NCI-H526 (cell line): ENCODE measurements around the gene DRD4.

ENCODE experiments used
- DNase-seq, 2 experiments: peaks; one replicate each; lab custom pipeline; 2025; lab: John Stamatoyannopoulos, UW

The DRD4 gene

DNA sequence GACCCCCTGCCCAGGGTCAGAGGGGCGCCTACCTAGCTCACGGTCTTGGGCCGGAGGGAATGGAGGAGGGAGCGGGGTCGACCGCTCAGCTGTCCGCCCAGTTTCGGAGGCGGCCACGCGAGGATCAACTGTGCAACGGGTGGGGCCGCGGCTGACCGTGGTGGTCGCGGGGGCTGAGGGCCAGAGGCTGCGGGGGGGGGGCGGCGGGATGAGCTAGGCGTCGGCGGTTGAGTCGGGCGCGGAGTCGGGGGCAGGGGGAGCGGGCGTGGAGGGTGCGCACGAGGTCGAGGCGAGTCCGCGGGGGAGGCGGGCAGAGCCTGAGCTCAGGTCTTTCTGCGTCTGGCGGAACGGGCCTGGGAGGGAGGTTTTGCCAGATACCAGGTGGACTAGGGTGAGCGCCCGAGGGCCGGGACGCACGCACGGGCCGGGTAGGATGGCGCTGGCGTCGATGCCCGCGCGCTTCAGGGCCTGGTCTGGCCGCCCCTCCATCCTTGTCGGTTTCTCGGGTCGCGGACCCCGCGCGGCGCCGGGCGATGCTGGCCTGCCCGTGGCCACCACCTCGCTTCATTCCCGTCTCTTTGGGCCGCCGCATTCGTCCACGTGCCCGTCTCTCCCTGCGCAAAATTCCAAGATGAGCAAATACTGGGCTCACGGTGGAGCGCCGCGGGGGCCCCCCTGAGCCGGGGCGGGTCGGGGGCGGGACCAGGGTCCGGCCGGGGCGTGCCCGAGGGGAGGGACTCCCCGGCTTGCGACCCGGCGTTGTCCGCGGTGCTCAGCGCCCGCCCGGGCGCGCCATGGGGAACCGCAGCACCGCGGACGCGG lies at the start of gene DRD4:
Gene DRD4 (plus strand): TSS at position 759 of the 822 bp plus-strand sequence. CDS start 36 bp downstream, at position 795.
- DNase-seq, result no peak

DNA sequence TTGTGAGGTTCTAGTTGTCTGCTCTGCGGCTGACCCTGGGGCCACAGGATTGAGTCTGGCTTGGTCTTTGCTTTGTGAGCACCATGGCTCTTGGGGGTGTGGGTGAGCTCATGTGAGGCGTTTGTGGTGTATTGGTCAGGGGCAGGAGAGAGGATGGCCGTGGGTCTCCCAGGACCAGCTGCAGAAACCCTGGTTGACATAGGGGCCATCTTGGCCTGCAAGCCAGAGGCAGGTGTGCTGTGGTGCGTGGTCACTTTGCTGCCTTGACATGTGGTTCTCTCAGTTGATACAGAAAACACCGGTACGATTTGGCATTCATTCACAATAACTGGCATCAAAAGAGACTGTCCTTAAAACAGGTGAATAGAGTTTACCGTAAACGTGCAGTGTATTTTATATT lies 49.5 kb upstream of the DRD4 start:
- DNase-seq, result no peak

DNA sequence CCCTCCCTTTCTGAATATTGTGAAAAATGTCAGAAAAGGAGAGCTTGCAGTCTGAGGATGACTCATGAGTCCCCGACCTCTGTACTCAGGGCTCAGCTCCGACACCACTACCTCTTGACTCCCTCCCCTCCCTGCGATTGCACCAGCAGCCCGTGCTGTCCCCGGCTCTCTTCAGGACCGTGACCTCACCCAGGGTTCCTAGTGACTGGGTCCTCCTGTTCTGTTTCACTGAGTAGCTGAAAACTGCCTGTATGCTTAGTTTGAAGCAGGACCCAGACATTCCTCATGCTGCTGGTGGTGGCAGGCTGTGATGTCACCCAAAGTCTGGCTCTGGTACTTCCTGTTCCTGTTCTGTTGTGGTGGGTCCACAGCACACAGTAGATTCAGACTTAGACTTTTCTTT lies 49.1 kb upstream of the DRD4 start:
- DNase-seq, result no peak

DNA sequence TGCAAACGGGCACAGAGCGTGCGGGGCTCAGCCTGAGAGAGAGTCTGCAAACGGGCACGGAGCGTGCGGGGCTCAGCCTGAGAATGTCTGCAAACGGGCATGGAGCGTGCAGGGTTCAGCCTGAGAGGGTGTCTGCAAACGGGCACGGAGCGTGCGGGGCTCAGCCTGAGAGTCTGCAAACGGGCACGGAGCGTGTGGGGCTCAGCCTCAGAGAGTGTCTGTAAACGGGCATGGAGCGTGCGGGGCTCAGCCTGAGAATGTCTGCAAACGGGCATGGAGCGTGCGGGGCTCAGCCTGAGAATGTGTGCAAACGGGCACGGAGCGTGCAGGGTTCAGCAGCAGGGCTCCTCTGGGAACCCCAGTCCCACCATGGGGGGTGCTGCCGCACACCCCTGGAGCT lies 47.3 kb upstream of the DRD4 start:
- DNase-seq, result no peak

DNA sequence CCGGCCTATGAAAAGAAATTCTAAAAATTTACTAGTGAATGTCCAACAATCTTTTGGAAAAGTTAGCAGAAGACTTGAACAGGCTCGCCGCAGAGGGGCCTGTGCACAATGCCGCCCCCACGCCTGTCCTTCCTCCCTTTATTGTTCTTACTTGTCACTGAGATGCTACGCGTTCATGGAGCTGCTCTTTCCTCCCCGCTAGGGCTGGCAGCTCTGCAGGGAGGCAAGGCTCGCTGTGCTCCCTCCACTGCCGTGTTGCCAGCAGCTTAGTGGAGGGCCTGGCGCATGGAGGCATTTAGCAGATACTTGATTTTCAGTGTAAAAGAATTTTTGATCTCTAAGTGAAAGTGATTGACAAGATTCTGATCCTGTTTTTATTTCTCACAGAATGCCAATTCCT lies 46.1 kb upstream of the DRD4 start:
- DNase-seq, result no peak

DNA sequence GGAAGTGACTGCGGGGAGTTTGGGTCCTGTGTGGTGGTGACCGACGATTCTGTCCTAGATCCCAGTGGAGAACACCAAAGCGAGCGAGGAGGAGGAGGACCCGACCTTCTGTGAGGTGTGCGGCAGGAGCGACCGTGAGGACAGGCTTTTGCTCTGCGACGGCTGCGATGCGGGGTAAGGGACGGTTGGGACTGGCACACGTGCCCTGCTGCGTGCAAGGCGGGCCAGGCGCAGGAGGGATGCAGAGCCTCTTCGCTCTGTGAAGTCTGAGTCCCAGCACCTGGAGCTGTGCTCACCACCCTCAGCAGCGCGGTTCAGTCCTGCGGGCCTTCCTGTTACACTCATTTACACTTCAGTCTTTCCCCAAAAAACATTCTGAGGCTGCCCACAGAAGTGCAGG lies 44.6 kb upstream of the DRD4 start:
- DNase-seq, result no peak

DNA sequence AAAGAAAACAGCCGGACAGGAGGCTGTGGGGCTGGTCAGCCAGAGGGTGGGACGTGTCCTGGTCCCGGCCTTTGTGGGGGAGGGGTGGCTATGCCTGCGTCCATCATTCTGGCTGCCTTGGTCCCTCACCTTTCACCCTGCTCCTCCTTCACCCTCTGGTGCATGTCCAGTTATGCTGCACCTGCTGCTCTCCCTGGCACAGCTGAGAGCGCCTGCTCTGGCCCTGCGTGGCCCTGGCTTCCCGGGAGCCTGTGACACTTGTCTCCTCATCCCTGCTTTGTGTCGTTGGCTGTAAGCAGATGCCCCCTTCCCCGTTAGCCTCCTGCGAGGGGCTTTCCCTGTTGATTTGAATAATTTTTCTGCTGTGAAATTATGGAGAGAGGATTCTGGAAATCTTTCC lies 44.2 kb upstream of the DRD4 start:
- no peak for DNase-seq

DNA sequence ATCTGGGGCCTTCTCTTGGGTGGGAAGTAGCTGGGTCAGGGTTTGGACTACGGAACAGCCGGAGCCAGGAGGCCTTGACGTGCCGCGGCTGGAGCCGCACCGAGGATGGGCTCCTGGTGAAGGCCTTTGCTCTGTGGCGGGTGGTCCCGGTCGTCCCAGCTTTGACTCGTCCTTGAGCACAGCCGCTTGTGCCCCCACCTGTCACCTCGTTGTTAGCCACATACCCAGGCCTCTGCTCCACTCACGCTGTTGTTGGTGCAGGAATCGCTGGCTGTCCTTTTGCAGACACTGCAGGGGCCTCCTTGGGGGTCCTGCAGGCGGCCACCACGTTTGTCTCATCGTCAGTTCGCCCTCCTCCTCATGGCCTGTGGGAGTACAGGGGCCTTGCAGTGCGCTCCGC lies 43.7 kb upstream of the DRD4 start:
- DNase-seq, result no peak

DNA sequence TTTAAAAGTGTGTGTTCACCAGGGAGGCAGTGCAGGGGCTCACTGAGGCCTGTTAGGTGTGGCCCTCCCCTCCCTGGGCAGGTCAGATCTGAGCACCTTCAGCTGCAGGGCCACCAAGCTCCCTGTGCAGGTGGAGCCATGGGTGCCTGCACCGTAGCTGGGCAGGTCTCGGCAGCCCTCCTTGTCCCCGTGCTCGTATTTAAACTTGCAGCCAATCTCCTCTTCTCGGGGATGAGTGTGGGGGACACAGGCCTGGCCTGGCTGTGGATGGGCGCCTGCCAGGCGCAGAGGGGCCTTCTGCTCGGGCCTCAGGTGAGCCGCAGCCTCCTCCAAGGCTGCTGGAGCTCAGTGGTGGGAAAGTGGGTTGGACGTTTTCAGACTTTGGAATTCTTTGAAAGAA lies 41.7 kb upstream of the DRD4 start:
- DNase-seq, result no peak

DNA sequence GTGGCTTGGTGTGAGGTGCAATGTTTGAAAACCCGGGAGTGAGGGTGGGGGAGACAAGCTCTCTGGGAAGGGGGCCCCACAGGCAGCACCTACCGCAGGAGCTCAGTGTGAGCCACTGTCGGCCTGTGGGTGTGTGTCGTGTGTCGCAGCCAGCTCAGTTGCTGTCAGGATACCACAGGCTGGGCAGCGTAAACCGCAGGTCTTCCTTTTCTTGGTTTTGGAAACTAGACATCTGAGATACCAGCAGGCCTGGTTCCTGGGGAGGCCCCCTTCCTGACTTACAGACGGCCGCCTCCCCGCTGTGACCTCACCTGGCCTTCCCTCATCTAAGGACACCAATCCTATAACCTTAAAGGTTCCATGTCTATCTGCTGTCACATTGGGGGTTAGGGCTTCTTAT lies 40.7 kb upstream of the DRD4 start:
- no peak for DNase-seq

DNA sequence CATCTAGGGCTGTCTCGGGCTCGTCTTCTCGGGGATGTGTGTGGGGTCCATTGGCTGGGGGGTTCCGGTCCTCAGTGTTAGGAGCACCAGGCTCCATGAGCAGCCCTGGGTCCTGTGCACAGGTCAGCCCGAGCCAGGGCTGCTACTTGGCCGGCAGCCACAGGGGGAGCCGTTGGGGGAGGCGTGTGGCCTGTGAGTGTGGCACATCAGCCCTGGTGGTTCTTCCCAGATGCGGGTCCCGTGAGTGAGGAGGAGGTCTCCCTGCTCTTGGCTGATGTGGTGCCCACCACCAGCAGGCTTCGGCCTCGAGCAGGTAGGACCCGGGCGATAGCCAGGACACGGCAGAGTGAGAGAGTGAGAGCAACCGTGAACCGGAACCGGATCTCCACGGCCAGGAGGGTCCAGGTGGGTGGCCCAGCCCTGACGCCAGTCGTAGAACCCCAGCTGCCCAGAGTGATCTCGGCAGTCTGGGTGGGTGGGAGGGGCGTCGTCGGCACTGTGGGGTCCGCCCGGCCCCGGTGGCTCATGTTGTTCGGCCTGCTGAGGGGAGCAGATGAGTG lies 39.8 kb upstream of the DRD4 start:
- DNase-seq, result no peak

DNA sequence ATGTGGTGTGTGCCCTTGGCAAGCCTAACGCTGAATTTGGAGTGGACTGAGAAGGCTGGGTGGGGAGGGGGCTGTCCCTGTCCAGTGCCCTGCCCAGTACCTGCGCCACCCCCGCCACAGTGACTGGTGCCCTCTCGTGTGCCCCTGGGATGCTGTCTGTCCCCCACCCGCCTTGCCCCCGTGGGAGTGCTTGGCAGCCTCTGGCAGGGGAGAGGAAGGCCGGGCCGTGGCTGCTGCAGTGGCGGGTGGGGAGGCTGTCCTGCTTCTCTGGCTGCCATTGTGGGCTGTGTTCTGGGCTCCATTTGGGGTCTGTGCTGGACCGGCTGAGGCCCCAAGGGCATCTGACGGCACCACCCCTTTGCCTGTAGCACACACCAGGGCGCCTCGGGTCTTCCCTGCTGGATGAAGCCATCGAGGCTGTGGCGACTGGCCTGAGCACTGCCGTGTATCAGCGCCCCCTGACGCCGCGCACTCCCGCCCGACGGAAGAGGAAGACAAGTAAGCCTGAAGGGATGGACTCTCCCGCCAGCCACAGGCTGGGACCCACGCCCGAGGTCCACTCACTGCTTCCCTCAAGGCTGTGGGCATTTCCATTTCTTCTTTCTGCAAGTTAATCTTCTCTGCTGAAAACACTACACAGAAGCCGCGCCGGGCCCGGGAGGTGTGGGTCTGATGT lies 38.9 kb upstream of the DRD4 start:
- no peak for DNase-seq

DNA sequence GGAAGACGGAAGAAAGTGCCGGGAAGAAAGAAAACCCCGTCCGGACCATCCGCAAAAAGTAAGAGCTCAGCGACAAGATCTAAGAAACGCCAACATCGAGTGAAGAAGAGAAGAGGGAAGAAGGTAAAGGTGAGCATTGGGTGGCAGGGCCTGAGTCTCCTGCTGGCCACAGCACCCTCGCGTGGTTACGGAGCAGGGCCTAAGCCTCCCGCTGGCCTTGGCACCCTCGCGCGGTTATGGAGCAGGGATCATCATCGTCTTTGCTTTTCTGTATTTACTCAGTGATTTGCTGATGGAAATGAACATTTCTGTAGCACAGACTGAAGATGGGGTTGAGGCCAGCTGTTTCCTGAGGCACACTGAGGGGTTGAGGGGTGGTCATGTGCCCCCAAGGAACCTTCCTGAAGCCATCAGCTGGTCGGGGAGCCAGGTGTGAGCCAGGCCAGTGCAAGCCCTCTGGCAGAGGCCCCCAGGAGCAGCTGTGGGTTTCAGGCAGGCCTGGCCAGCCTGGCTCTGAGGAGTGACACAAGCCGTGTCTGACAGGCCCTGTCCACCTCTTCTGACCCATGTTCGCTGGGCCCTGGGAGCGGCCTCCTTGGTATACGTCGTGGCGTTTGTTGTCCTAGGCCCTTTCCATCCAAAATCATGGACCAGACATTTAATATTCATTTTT lies 35.4 kb upstream of the DRD4 start:
- no peak for DNase-seq

DNA sequence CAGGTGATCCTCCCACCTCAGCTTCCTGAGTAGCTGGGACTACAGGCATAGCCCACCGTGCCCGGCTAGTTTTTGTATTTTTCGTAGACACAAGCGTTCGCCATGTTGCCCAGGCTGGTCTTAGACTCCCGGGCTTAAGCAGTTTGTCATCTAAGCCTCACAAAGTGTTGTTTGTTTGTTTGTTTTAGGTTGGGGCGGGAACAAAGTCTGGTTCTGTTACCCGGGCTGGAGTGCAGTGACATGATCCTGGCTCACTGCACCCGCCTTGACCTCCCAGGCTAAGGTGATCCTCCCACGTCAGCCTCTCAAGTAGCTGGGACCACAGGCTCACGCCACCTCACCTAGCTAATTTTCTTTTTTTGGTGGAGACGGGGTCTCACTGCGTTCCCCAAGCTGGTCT lies 33.9 kb upstream of the DRD4 start:
- DNase-seq, result no peak

DNA sequence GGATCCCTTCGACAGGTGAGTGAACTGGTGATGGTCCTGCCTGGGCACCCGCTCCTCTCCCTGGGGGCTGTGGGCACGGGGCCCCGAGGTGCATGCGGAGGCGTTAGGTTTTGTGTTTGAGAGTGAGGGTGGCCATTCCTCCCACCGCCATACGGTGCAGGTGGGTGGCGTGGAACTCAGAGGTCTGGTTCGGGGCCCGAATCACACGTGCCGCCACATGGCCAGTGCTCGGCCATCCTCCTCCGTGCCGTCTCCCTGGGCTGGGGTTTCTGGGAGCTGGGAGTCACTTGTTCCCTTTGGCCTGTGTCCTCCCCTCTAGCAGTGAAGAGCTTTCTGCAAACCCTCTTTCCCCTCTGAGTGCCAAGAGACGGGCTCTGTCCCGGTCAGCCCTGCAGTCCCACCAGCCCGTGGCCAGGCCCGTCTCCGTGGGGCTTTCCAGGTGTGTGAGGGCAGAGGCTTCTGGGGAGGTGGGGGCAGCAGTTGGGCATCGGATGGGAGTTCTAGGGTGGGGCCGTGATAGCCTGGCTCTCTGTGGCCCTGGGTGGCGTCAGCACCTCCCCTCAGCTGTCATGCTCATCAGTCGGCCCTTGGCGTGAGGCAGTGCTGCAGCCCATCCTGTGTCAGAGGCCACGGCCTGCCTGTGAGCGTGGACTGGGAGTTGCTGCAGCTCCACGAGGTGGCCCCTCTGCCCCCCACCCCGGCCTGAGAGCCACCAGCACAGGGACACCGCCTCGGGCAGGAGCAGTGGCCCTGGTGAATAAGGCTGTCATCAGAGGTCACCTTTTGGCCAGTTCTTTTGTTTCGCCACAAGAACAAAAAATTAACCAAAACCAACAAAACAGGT lies 31.6 kb upstream of the DRD4 start:
- no peak for DNase-seq

DNA sequence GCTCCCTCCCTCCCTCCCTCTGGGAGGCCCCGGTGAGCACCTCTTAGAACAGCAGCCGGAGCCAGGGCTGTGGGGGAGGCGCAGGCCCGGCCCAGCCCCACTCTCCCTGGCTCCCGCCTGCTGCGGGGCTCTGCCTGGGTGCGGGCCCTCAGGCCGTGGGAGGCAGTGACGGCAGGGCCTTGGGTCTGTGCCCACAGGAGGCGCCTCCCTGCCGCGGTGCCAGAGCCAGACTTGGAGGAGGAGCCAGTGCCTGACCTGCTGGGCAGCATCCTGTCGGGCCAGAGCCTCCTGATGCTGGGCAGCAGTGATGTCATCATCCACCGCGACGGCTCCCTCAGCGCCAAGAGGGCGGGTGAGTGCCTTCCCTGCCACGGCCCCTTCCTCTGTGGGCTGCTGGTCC lies 30.8 kb upstream of the DRD4 start:
- DNase-seq, result no peak

DNA sequence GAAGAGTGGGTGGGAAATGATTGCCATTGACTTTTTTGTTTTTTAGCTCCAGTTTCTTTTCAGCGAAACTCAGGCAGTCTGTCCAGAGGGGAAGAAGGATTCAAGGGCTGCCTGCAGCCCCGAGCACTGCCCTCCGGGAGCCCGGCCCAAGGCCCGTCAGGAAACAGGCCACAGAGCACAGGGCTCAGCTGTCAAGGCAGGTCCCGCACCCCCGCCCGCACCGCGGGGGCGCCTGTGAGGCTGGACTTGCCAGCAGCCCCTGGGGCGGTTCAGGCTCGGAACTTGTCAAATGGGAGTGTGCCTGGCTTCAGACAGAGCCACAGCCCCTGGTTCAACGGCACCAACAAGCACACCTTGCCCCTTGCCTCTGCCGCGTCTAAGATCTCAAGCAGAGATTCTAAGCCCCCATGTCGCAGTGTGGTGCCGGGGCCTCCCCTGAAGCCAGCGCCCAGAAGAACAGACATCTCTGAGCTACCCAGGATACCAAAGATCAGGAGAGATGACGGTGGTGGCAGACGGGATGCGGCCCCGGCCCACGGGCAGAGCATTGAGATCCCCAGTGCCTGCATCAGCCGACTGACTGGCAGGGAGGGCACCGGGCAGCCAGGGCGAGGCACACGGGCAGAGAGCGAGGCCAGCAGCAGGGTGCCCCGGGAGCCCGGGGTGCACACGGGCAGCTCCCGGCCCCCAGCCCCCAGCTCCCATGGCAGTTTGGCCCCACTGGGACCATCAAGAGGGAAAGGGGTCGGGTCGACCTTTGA lies 29.9 kb upstream of the DRD4 start:
- no peak for DNase-seq

DNA sequence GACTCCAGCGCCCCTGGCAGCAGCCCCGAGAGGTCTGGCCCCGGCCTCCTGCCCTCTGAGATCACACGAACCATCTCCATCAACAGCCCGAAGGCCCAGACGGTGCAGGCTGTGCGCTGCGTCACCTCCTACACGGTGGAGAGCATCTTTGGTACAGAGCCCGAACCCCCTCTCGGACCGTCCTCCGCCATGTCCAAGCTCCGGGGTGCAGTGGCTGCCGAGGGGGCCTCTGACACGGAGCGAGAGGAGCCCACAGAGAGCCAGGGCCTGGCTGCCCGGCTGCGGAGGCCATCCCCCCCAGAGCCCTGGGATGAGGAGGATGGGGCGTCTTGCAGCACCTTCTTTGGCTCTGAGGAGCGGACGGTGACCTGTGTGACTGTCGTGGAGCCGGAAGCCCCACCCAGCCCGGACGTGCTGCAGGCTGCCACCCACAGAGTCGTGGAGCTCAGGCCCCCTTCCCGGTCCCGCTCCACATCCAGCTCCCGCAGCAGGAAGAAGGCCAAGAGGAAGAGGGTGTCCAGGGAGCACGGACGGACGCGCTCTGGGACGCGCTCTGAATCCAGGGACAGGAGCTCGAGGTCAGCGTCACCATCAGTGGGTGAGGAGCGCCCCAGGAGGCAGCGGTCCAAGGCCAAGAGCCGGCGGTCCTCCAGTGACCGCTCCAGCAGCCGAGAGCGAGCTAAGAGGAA lies 29.0 kb upstream of the DRD4 start:
- no peak for DNase-seq

DNA sequence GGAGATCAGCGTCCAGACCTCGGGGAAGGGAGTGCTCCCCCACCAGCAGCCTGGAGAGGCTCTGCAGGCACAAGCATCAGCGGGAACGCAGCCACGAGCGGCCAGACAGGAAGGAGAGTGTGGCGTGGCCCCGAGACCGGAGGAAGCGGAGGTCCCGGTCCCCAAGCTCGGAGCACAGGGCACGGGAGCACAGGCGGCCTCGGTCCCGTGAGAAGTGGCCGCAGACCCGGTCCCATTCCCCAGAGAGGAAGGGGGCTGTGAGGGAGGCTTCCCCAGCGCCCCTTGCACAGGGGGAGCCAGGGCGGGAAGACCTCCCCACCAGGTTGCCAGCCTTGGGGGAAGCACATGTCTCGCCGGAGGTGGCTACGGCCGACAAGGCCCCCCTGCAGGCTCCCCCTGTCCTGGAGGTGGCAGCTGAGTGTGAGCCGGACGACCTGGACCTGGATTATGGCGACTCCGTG lies 28.2 kb upstream of the DRD4 start:
- no peak for DNase-seq

DNA sequence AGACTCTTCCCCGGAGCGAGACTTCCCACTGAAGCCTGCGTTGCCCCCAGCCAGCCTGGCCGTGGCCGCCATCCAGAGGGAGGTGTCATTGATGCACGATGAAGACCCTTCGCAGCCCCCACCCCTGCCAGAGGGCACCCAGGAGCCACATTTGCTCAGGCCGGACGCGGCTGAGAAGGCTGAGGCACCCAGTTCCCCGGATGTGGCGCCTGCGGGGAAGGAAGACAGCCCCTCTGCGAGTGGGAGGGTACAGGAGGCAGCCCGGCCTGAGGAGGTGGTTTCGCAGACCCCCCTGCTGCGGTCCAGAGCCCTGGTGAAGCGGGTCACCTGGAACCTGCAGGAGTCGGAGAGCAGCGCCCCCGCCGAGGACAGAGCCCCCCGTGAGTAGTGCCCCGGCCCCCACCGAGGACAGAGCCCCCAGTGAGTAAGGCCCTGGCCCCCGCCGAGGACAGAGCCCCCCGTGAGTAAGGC lies 27.7 kb upstream of the DRD4 start:
- no peak for DNase-seq
